ENCODE results near the gene AKAP8L. TPM values are rescaled to one million over a fixed set of nuclear protein-coding genes. Genes with fewer than 3 reads are reported as not detected.
A peak's percentile ranks its signal among the peaks of the same experiment; 100 is the strongest.

AKAP8L gene
- total and polyA plus RNA-seq, 9 of the 15 experiments (the other 6 are each of a cell fraction or from before 2014, with no cell fraction given) = 2.4 to 116 (median 70.7) TPM

DNA sequence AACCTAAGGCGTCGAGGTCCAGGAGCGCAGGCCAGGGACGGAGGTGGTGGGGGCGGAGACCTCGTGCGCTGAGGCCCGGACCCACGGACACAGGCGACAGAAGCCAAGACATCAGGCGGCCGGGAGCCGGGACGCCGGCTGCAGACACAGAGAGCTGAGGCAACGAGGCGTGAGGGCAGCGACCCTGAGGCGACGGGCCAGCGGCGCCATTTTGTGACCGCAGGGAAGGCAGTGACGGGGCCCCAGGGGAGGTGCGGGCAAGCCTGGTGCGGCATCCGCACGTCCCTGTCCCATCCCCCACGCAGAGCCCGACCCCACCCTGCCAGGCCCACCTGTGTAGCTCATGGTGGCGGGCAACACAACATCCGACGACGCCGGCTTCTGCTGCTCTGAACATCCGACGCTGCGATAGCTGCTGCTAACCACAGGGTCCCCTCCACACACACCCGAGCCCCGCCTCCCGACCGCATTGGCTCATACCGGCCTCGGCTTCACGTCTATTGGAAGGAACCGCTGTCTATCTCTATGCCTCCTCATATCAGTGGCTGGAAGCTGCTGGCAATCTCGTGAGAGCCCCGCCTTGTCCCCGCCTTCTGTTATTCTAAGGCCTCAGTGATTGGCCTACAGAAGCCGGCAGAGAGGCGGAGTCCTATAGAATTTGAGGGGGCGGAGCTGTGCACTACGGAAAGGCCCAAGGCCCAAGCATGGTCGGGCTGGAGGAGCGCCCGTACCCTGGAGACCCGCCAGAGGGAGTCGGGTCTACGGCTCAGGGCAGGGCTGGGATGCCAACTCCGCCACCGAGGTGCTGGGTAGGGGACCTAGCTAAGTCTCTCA, at the start of gene AKAP8L (continued):
- TF ChIP-seq, protein P1, sequence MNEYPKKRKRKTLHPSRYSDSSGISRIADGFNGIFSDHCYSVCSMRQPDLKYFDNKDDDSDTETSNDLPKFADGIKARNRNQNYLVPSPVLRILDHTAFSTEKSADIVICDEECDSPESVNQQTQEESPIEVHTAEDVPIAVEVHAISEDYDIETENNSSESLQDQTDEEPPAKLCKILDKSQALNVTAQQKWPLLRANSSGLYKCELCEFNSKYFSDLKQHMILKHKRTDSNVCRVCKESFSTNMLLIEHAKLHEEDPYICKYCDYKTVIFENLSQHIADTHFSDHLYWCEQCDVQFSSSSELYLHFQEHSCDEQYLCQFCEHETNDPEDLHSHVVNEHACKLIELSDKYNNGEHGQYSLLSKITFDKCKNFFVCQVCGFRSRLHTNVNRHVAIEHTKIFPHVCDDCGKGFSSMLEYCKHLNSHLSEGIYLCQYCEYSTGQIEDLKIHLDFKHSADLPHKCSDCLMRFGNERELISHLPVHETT (CRISPR knock-in tag; conservative IDR thresholded peaks at IDR 0.05 in 1 of 2, IDR thresholded peaks at IDR 0.05 in 1 of 2) = 0 out of 4 replicates have a peak, but pooled peaks of 1 of the 2 experiments have one; percentile 32
- TF ChIP-seq SRF (CRISPR knock-in tag; IDR thresholded peaks at IDR 0.05) (no peak), NONO (IDR thresholded peaks at IDR 0.05; ENCODE audit: low read depth in 2 of 2, low read length in 1 of 2) (0 out of 4 replicates have a peak, but pooled peaks of 1 of the 2 experiments have one; percentile 22), EWSR1 (IDR thresholded peaks at IDR 0.05; ENCODE audit: borderline replicate concordance, low read depth, partially characterized antibody) (no peak), KAT2B (IDR thresholded peaks at IDR 0.05; ENCODE audit: low read depth, low read length) (no peak), HDAC1 (IDR thresholded peaks at IDR 0.05) (peak in 1 of 2 experiments; percentile 88; a peak in 2 of 4 replicates), ZNF77 (CRISPR knock-in tag; IDR thresholded peaks at IDR 0.05) (no peak), ZNF436 (CRISPR knock-in tag; IDR thresholded peaks at IDR 0.05) (0 out of 2 replicates have a peak, but pooled peaks have one; percentile 46), SAP30 (IDR thresholded peaks at IDR 0.05; ENCODE audit: borderline replicate concordance, insufficient read depth, low read depth, low read length, poor library complexity, severe bottlenecking) (no peak), PCBP2 (IDR thresholded peaks at IDR 0.05; ENCODE audit: low read depth, low read length, poor library complexity, severe bottlenecking) (no peak), RBBP5 (IDR thresholded peaks at IDR 0.05; ENCODE audit: borderline replicate concordance, insufficient read depth, low read length, poor library complexity, severe bottlenecking) (peak; percentile 88), RBFOX2 (IDR thresholded peaks at IDR 0.05; ENCODE audit: low read depth, low read length) (peak; percentile 93), ESRRA (IDR thresholded peaks at IDR 0.05; ENCODE audit: borderline replicate concordance, low read depth) (peak; percentile 92; the same call in 1 of the 2 replicates), TEAD1 (CRISPR knock-in tag; IDR thresholded peaks at IDR 0.05) (peak; percentile 33 to 66; a peak in 1 of 4 replicates), ZNF76 (CRISPR knock-in tag; IDR thresholded peaks at IDR 0.05; ENCODE audit: borderline replicate concordance) (0 out of 2 replicates have a peak, but pooled peaks have one; percentile 53), RAD21 (CRISPR knock-in tag; conservative IDR thresholded peaks at IDR 0.05 in 1 of 2, IDR thresholded peaks at IDR 0.05 in 1 of 2) (peak; percentile 65 to 72), CSDE1 (IDR thresholded peaks at IDR 0.05) (no peak; a peak in 1 of 4 replicates), ZNF324 (CRISPR knock-in tag; IDR thresholded peaks at IDR 0.05) (no peak)
- TF ChIP-seq, protein P2, sequence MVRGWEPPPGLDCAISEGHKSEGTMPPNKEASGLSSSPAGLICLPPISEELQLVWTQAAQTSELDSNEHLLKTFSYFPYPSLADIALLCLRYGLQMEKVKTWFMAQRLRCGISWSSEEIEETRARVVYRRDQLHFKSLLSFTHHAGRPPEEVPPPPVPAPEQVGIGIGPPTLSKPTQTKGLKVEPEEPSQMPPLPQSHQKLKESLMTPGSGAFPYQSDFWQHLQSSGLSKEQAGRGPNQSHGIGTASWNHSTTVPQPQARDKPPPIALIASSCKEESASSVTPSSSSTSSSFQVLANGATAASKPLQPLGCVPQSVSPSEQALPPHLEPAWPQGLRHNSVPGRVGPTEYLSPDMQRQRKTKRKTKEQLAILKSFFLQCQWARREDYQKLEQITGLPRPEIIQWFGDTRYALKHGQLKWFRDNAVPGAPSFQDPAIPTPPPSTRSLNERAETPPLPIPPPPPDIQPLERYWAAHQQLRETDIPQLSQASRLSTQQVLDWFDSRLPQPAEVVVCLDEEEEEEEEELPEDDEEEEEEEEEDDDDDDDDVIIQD (CRISPR knock-in tag; IDR thresholded peaks at IDR 0.05) = 0 out of 2 replicates have a peak, but pooled peaks have one; percentile 58
- TF ChIP-seq, protein P3, sequence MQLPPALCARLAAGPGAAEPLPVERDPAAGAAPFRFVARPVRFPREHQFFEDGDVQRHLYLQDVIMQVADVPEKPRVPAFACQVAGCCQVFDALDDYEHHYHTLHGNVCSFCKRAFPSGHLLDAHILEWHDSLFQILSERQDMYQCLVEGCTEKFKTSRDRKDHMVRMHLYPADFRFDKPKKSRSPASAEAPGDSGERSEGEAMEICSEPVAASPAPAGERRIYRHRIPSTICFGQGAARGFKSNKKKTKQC (CRISPR knock-in tag; IDR thresholded peaks at IDR 0.05) = peak; percentile 52; the same call in 1 of the 2 replicates
